Stimulated activated CD4-positive, alpha-beta T cell treated with anti-CD3 and anti-CD28 coated beads, Interleukin-1b, Interleukin-23, amount 100 ng/mL, for 48 hours (primary cell): ENCODE results near the gene CTIF.
"Not testable (repeated sequence)": the region's sequence is repeated elsewhere in the genome, so short reads cannot be mapped to it uniquely, and the experiment has no call there.

Experiments used
- DNase-seq: peaks from one replicate; pipeline ENCODE4 v3.0.0-alpha.2; 2020

The CTIF gene

GRCh38 chr18:48538531-48539405 is at the start of gene CTIF:
TSS of gene CTIF (plus strand) at chr18:48539031. CDS start at chr18:48619566, 80,535 bp downstream.
- DNase-seq: peak; percentile 72

- DNase-seq: no peak
These were observed 48.1 kb upstream of the CTIF start for GRCh38 chr18:48490641-48491293.

GRCh38 chr18:48492880-48493279 is 46.0 kb upstream of the CTIF start:
- DNase-seq: no peak

GRCh38 chr18:48493434-48494230 is 45.2 kb upstream of the CTIF start:
- no peak for DNase-seq

- no peak for DNase-seq
These were observed 41.0 kb upstream of the CTIF start for GRCh38 chr18:48497863-48498262.

- DNase-seq: no peak
These were observed 38.3 kb upstream of the CTIF start for GRCh38 chr18:48500517-48500916.

GRCh38 chr18:48502906-48503305 is 35.9 kb upstream of the CTIF start:
- no peak for DNase-seq

- DNase-seq: no peak
These were observed 34.0 kb upstream of the CTIF start for GRCh38 chr18:48504819-48505218.

GRCh38 chr18:48506983-48507568 is 31.8 kb upstream of the CTIF start:
- DNase-seq: not testable (repeated sequence)

GRCh38 chr18:48512498-48512897 is 26.3 kb upstream of the CTIF start:
- DNase-seq: not testable (repeated sequence)

- DNase-seq: no peak
These were observed 24.0 kb upstream of the CTIF start for GRCh38 chr18:48514786-48515185.

GRCh38 chr18:48517048-48517447 is 21.8 kb upstream of the CTIF start:
- no peak for DNase-seq

GRCh38 chr18:48519431-48520100 is 19.3 kb upstream of the CTIF start:
- no peak for DNase-seq

GRCh38 chr18:48521723-48522122 is 17.1 kb upstream of the CTIF start:
- DNase-seq: no peak

- no peak for DNase-seq
These were observed 13.2 kb upstream of the CTIF start for GRCh38 chr18:48525671-48526070.

GRCh38 chr18:48527461-48527860 is 11.4 kb upstream of the CTIF start:
- no peak for DNase-seq

- DNase-seq: no peak
These were observed 10.0 kb upstream of the CTIF start for GRCh38 chr18:48528861-48529260.

- DNase-seq: no peak
These were observed 9.0 kb upstream of the CTIF start for GRCh38 chr18:48529796-48530195.

GRCh38 chr18:48530399-48531081 is 8.3 kb upstream of the CTIF start:
- DNase-seq: no peak

- no peak for DNase-seq
These were observed 7.8 kb upstream of the CTIF start for GRCh38 chr18:48531082-48531403.

- DNase-seq: no peak
These were observed 6.9 kb upstream of the CTIF start for GRCh38 chr18:48531908-48532307.
